GM12865 (cell line): ENCODE results near the gene RASA2.
"Not testable (repeated sequence)": the region's sequence is repeated elsewhere in the genome, so short reads cannot be mapped to it uniquely, and the experiment has no call there.

Experiments used
- DNase-seq: peaks from one replicate; pipeline ENCODE4 v3.0.0; 2010; ENCODE audit warnings: low read depth
- H3K4me3 ChIP-seq: 2 replicates; pipeline ENCODE4 v1.5.1; 2011; ENCODE audit warnings: mild to moderate bottlenecking, low read depth, low read length, control low read depth
- CTCF ChIP-seq: IDR thresholded peaks from 2 replicates; pipeline ENCODE4 v1.5.1; 2011; ENCODE audit warnings: low read length, control low read depth, low read depth, inconsistent platforms; ENCODE audit not compliant: insufficient read depth; ENCODE audit errors: missing control alignments

The RASA2 gene

GRCh38 chr3:141491081-141491480 is 4.3 kb downstream of the RASA2 start:
- no peak overlapping the region for H3K4me3 ChIP-seq
- no peak for TF ChIP-seq CTCF
- DNase-seq = no peak

- no peak overlapping the region for H3K4me3 ChIP-seq
- no peak for DNase-seq
- TF ChIP-seq CTCF = no peak
Observed at GRCh38 chr3:141491929-141492328, 5.1 kb downstream of the RASA2 start.

- TF ChIP-seq CTCF = no peak
- no peak overlapping the region for H3K4me3 ChIP-seq
- DNase-seq = no peak
Observed at GRCh38 chr3:141493184-141493583, 6.4 kb downstream of the RASA2 start.

GRCh38 chr3:141497589-141497988 is 10.8 kb downstream of the RASA2 start:
- DNase-seq = not testable (repeated sequence)

GRCh38 chr3:141498598-141499223 is 11.9 kb downstream of the RASA2 start:
- TF ChIP-seq CTCF = no peak
- peak; percentile 83 for DNase-seq
- no peak overlapping the region for H3K4me3 ChIP-seq

More at GRCh38 chr3:141497589-141497988, 10.8 kb downstream of the RASA2 start:
- not testable (repeated sequence) for H3K4me3 ChIP-seq

- TF ChIP-seq CTCF = no peak
- no peak for DNase-seq
- H3K4me3 ChIP-seq = no peak overlapping the region
Observed at GRCh38 chr3:141499284-141499683, 12.5 kb downstream of the RASA2 start.

- no peak overlapping the region for H3K4me3 ChIP-seq
- no peak for TF ChIP-seq CTCF
- DNase-seq = no peak
Observed at GRCh38 chr3:141499965-141500364, 13.1 kb downstream of the RASA2 start.
